ENCODE data around the gene C5orf63. TPM values are rescaled to one million over a fixed set of nuclear protein-coding genes. Genes with fewer than 3 reads are reported as not detected.

Gene C5orf63
- total and polyA plus RNA-seq, 2 experiments from 2014 or later, result 6.8 to 10.5 TPM

- TF ChIP-seq ZNF462 (CRISPR knock-in tag; IDR thresholded peaks at IDR 0.05) (no peak), CREB1 (CRISPR knock-in tag; IDR thresholded peaks at IDR 0.05; ENCODE audit: low read depth) (no peak), EZH2phosphoT487 (IDR thresholded peaks at IDR 0.05; ENCODE audit: unreplicated experiment) (no peak), ZNF331 (CRISPR knock-in tag; IDR thresholded peaks at IDR 0.05; ENCODE audit: low read depth) (no peak)
These were observed 65.8 kb downstream of the C5orf63 start (continued) for GRCh38 chr5:127007522-127007921.

DNA sequence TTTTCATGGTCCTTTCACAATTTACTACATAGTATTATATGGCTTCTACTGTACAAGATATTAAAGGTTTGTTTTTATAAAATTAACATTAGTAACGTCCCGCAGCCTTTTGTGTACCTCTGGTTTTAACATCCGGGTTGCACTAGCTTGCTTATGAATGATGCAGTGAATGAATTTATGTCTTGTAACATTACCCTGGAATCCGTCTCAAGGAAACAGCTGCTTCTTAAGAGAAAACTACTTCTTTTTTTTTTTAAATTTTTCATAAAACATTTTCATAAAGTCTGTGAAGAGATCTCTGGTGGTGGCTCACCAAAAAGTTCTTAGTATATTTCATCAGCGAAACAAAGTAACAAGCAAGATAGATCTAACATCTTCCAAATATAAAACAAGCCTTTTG is 66.6 kb downstream of the C5orf63 start:
- peaks cover 14% of the 10 kb centered on the region for H3K4me1 Mint-ChIP-seq
- no peaks in the 10 kb centered on the region for H3F3A ChIP-seq (replicated peaks; ENCODE audit: low read depth)
- H3K9me3 Mint-ChIP-seq, result no peaks in the 10 kb centered on the region
- no peaks in the 10 kb centered on the region for H4K20me1 ChIP-seq (replicated peaks; ENCODE audit: insufficient read depth)
- no peak overlapping the region for H2AFZ ChIP-seq
- H3K4me3 Mint-ChIP-seq, result no peak overlapping the region
- H3K27me3 Mint-ChIP-seq (ENCODE audit: insufficient read depth, low read depth, poor library complexity), result peaks cover 4% of the 10 kb centered on the region
- no peak overlapping the region for H3K27ac ChIP-seq (ENCODE audit: low read depth)
- DNase-seq (ENCODE audit: low spot score) (no peak), ATAC-seq (no peak)
- H3K27ac Mint-ChIP-seq, result no peak overlapping the region
- H3K9me2 ChIP-seq (ENCODE audit: insufficient read depth), result no peaks in the 10 kb centered on the region
- no peaks in the 10 kb centered on the region for H3K27me3 ChIP-seq (ENCODE audit: insufficient read depth)
- no peaks in the 10 kb centered on the region; the same call in 1 of the 2 replicates for H3K4me1 ChIP-seq (ENCODE audit: insufficient read depth)
- no peaks in the 10 kb centered on the region for H3K36me3 ChIP-seq (ENCODE audit: insufficient read depth)
- no peaks in the 10 kb centered on the region; the same call in 2 of the 3 replicates for H3K36me3 Mint-ChIP-seq (ENCODE audit: low read depth)
- H3K79me2 ChIP-seq (replicated peaks; ENCODE audit: insufficient read depth), result no peaks in the 10 kb centered on the region
- no peak overlapping the region for H3K4me3 ChIP-seq
- no peak overlapping the region for H3K4me2 ChIP-seq
- TF ChIP-seq CTCF (conservative IDR thresholded peaks at IDR 0.05; ENCODE audit: low read depth in 2 of 2), result no peak
- TF ChIP-seq ZNF462 (CRISPR knock-in tag; IDR thresholded peaks at IDR 0.05), result no peak
- TF ChIP-seq EZH2 (IDR thresholded peaks at IDR 0.05; ENCODE audit: low read depth, unreplicated experiment), result no peak
- TF ChIP-seq NANOG (IDR thresholded peaks at IDR 0.05; ENCODE audit: borderline replicate concordance), result no peak
